Natural killer cell treated with Interleukin-12 subunit alpha and Interleukin-12 subunit beta and Interleukin-15 and Interleukin-18, amount 100 ng/mL, for 72 hours (primary cell): Measurements from ENCODE around the gene NDUFA3. TPM values are rescaled to one million over a fixed set of nuclear protein-coding genes. Genes with fewer than 3 reads are reported as not detected.

ENCODE experiments used
- ATAC-seq, 2 donors: fragments of 150-1000 bp; cut with Tn5 transposase in 1 of 2; sonication (Bioruptor Pico), chemical (Tn5 transposase) in 1 of 2; 2 replicates each; pipeline ENCODE4 v1.10.0; 2021
- DNase-seq: peaks from one replicate; pipeline ENCODE4 v3.0.0; 2022; ENCODE audit warnings: low spot score
- H3K27ac Mint-ChIP-seq, 2 donors: 1 replicate in 1 of 2; 2 replicates in 1 of 2; pipeline ENCODE4 v1.8.0; 2022; ENCODE audit warnings: mixed read lengths in 2 of 2, mild to moderate bottlenecking in 1 of 2, moderate library complexity in 1 of 2
- H3K27me3 Mint-ChIP-seq, 2 donors: 1 replicate in 1 of 2; 2 replicates in 1 of 2; pipeline ENCODE4 v1.8.0; 2022; ENCODE audit warnings: mixed read lengths in 2 of 2
- H3K36me3 Mint-ChIP-seq: one replicate; pipeline ENCODE4 v1.8.0; 2022; ENCODE audit warnings: mixed read lengths
- H3K4me1 Mint-ChIP-seq, 2 donors: 1 replicate in 1 of 2; 2 replicates in 1 of 2; pipeline ENCODE4 v1.8.0; 2022; ENCODE audit warnings: low read depth in 2 of 2, mixed read lengths in 2 of 2, mild to moderate bottlenecking in 1 of 2
- H3K4me3 Mint-ChIP-seq: one replicate; pipeline ENCODE4 v1.8.0; 2022; ENCODE audit warnings: mixed read lengths
- H3K9me3 Mint-ChIP-seq: 2 replicates; pipeline ENCODE4 v1.8.0; 2022; ENCODE audit warnings: mixed read lengths
- total RNA-seq, 2 donors: library from RNA; stranded (reverse); gene quantifications; one replicate each; pipeline ENCODE4 v1.2.3, GENCODE V29; 2022

Gene NDUFA3
- total RNA-seq, 2 donors from 2014 or later: 70.7 to 78.5 TPM

- ATAC-seq (no peak), DNase-seq (no peak)
- Mint-ChIP-seq H3K36me3 (no peaks in the 10 kb centered on the region), H3K27me3 (no peaks in the 10 kb centered on the region), H3K27ac (peak within 1 kb of the TSS; percentile 93 to 94), H3K4me3 (peak within 1 kb of the TSS; percentile 95), H3K4me1 (peaks cover 51 to 52% of the 10 kb centered on the region in 2 donors), H3K9me3 (no peaks in the 10 kb centered on the region)
Observed at GRCh38 chr19:54137699-54138488, 35.2 kb downstream of the NDUFA3 start, which contains the start of gene CNOT3. TSS of gene CNOT3 (plus strand) at chr19:54137762. CDS start at chr19:54142979, 5,217 bp downstream.

- Mint-ChIP-seq H3K27ac (peak overlapping the region; percentile 93 to 94), H3K4me3 (peak overlapping the region; percentile 94), H3K9me3 (no peaks in the 10 kb centered on the region), H3K27me3 (no peaks in the 10 kb centered on the region), H3K4me1 (peaks cover 51 to 58% of the 10 kb centered on the region in 2 donors), H3K36me3 (peaks cover 4% of the 10 kb centered on the region)
- no peak for ATAC-seq
- no peak for DNase-seq
Observed at GRCh38 chr19:54138489-54139256, 36.0 kb downstream of the NDUFA3 start.

- H3K36me3 Mint-ChIP-seq: peaks cover 16% of the 10 kb centered on the region
- no peak overlapping the region for H3K27ac Mint-ChIP-seq
- H3K4me3 Mint-ChIP-seq: no peak overlapping the region
- ATAC-seq: no peak
- H3K9me3 Mint-ChIP-seq: no peaks in the 10 kb centered on the region
- no peak for DNase-seq
- H3K4me1 Mint-ChIP-seq: peaks cover 40 to 60% of the 10 kb centered on the region in 2 donors
- no peaks in the 10 kb centered on the region for H3K27me3 Mint-ChIP-seq
Observed at GRCh38 chr19:54141356-54141755, 38.7 kb downstream of the NDUFA3 start.

- H3K36me3 Mint-ChIP-seq: peaks cover 16% of the 10 kb centered on the region
- ATAC-seq: no peak
- H3K27ac Mint-ChIP-seq: no peak overlapping the region
- no peaks in the 10 kb centered on the region for H3K27me3 Mint-ChIP-seq
- H3K4me3 Mint-ChIP-seq: no peak overlapping the region
- peaks cover 33 to 59% of the 10 kb centered on the region in 2 donors for H3K4me1 Mint-ChIP-seq
- H3K9me3 Mint-ChIP-seq: no peaks in the 10 kb centered on the region
- DNase-seq: no peak
Observed at GRCh38 chr19:54142166-54142780, 39.6 kb downstream of the NDUFA3 start.

- ATAC-seq: no peak
- no peak overlapping the region for H3K4me3 Mint-ChIP-seq
- no peak for DNase-seq
- H3K36me3 Mint-ChIP-seq: peaks cover 22% of the 10 kb centered on the region
- no peaks in the 10 kb centered on the region for H3K27me3 Mint-ChIP-seq
- no peaks in the 10 kb centered on the region for H3K9me3 Mint-ChIP-seq
- H3K27ac Mint-ChIP-seq: no peak overlapping the region
- H3K4me1 Mint-ChIP-seq: peaks cover 19 to 49% of the 10 kb centered on the region in 2 donors
Observed at GRCh38 chr19:54145541-54146158, 43.0 kb downstream of the NDUFA3 start.

GRCh38 chr19:54147676-54148075 lies 45.0 kb downstream of the NDUFA3 start:
- H3K4me1 Mint-ChIP-seq: peaks cover 5 to 37% of the 10 kb centered on the region in 2 donors
- H3K36me3 Mint-ChIP-seq: peaks cover 22% of the 10 kb centered on the region
- H3K27me3 Mint-ChIP-seq: no peaks in the 10 kb centered on the region
- H3K4me3 Mint-ChIP-seq: no peak overlapping the region
- no peaks in the 10 kb centered on the region for H3K9me3 Mint-ChIP-seq
- no peak overlapping the region for H3K27ac Mint-ChIP-seq
- DNase-seq (no peak), ATAC-seq (no peak)

- Mint-ChIP-seq H3K4me3 (no peak overlapping the region), H3K27ac (no peak overlapping the region), H3K4me1 (peaks cover 5 to 33% of the 10 kb centered on the region in 2 donors), H3K27me3 (no peaks in the 10 kb centered on the region), H3K9me3 (no peaks in the 10 kb centered on the region), H3K36me3 (peaks cover 22% of the 10 kb centered on the region)
- DNase-seq (no peak), ATAC-seq (no peak)
Observed at GRCh38 chr19:54148158-54148557, 45.5 kb downstream of the NDUFA3 start.

GRCh38 chr19:54149021-54149812 lies 46.6 kb downstream of the NDUFA3 start:
- Mint-ChIP-seq H3K9me3 (no peaks in the 10 kb centered on the region), H3K27me3 (no peaks in the 10 kb centered on the region), H3K4me3 (no peak overlapping the region), H3K27ac (no peak overlapping the region), H3K36me3 (peaks cover 13% of the 10 kb centered on the region), H3K4me1 (peaks cover 6 to 32% of the 10 kb centered on the region in 2 donors)
- DNase-seq (no peak), ATAC-seq (no peak)

GRCh38 chr19:54151362-54152035 lies 48.8 kb downstream of the NDUFA3 start:
- H3K9me3 Mint-ChIP-seq: no peaks in the 10 kb centered on the region
- no peak overlapping the region for H3K4me3 Mint-ChIP-seq
- ATAC-seq (no peak), DNase-seq (no peak)
- peaks cover 13 to 27% of the 10 kb centered on the region in 2 donors for H3K4me1 Mint-ChIP-seq
- peak overlapping the region in 1 of 2 donors; percentile 56 for H3K27ac Mint-ChIP-seq
- no peaks in the 10 kb centered on the region for H3K27me3 Mint-ChIP-seq
- peaks cover 6% of the 10 kb centered on the region for H3K36me3 Mint-ChIP-seq

- peaks cover 12% of the 10 kb centered on the region for H3K36me3 Mint-ChIP-seq
- DNase-seq (no peak), ATAC-seq (no peak)
- no peak overlapping the region for H3K27ac Mint-ChIP-seq
- H3K4me3 Mint-ChIP-seq: no peak overlapping the region
- H3K4me1 Mint-ChIP-seq: peaks cover 20 to 29% of the 10 kb centered on the region in 2 donors
- no peaks in the 10 kb centered on the region for H3K9me3 Mint-ChIP-seq
- no peaks in the 10 kb centered on the region for H3K27me3 Mint-ChIP-seq
Observed at GRCh38 chr19:54152267-54152666, 49.6 kb downstream of the NDUFA3 start.

- no peak for ATAC-seq
- H3K36me3 Mint-ChIP-seq: peaks cover 12% of the 10 kb centered on the region
- H3K4me1 Mint-ChIP-seq: peaks cover 20 to 30% of the 10 kb centered on the region in 2 donors
- H3K9me3 Mint-ChIP-seq: no peaks in the 10 kb centered on the region
- no peak overlapping the region for H3K4me3 Mint-ChIP-seq
- H3K27ac Mint-ChIP-seq: peak overlapping the region in 1 of 2 donors; percentile 49
- no peak for DNase-seq
- H3K27me3 Mint-ChIP-seq: no peaks in the 10 kb centered on the region
Observed at GRCh38 chr19:54152878-54153524, 50.3 kb downstream of the NDUFA3 start.

GRCh38 chr19:54153731-54154326 lies 51.2 kb downstream of the NDUFA3 start:
- peak overlapping the region; percentile 39 to 49 for H3K27ac Mint-ChIP-seq
- H3K36me3 Mint-ChIP-seq: peaks cover 12% of the 10 kb centered on the region
- H3K4me3 Mint-ChIP-seq: no peak overlapping the region
- no peaks in the 10 kb centered on the region for H3K27me3 Mint-ChIP-seq
- H3K9me3 Mint-ChIP-seq: no peaks in the 10 kb centered on the region
- no peak for DNase-seq
- H3K4me1 Mint-ChIP-seq: peaks cover 29 to 36% of the 10 kb centered on the region in 2 donors
- ATAC-seq: no peak
